ENCODE measurements around the gene NAP1L5. TPM values are rescaled to one million over a fixed set of nuclear protein-coding genes. Genes with fewer than 3 reads are reported as not detected.

NAP1L5 gene
- polyA plus RNA-seq, 1 experiment: 8.2 TPM

DNA sequence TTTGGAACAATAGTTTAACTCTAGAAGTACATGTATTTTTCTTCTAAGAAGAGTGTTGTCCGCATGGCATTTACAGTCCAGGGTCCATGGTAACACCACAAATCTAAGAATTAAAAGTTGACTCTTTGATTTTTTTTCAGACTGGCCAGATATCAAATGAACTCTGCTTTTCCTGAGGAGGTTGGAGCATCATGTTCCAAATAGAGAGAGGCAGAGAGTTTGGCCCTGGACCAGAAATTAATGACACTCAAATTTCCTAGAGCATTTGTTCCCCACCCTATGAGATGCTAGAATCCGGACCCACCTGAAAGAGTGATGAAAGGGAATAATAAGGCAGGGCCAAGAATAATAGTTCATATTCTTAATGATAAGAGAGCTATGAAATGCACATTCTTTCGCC is 47.0 kb upstream of the NAP1L5 start:
- no peaks in the 10 kb centered on the region for H3K27me3 ChIP-seq (ENCODE audit: control insufficient read depth, insufficient read depth, low read length)
- no peaks in the 10 kb centered on the region for H3K9me3 ChIP-seq (ENCODE audit: control insufficient read depth, insufficient read depth, low read length)
- no peak overlapping the region for H3K4me3 ChIP-seq (ENCODE audit: low read depth, low read length)
- no peak for DNase-seq (ENCODE audit: low read depth, low spot score)
- POLR2A ChIA-PET: no interaction called here
- TF ChIP-seq, protein P1, sequence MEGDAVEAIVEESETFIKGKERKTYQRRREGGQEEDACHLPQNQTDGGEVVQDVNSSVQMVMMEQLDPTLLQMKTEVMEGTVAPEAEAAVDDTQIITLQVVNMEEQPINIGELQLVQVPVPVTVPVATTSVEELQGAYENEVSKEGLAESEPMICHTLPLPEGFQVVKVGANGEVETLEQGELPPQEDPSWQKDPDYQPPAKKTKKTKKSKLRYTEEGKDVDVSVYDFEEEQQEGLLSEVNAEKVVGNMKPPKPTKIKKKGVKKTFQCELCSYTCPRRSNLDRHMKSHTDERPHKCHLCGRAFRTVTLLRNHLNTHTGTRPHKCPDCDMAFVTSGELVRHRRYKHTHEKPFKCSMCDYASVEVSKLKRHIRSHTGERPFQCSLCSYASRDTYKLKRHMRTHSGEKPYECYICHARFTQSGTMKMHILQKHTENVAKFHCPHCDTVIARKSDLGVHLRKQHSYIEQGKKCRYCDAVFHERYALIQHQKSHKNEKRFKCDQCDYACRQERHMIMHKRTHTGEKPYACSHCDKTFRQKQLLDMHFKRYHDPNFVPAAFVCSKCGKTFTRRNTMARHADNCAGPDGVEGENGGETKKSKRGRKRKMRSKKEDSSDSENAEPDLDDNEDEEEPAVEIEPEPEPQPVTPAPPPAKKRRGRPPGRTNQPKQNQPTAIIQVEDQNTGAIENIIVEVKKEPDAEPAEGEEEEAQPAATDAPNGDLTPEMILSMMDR (IDR thresholded peaks at IDR 0.05; ENCODE audit: low read depth, low read length): no peak
- H3K27ac ChIP-seq (ENCODE audit: low read depth, low read length): no peak overlapping the region
- CTCF ChIA-PET: interaction anchor here (0.6 kb wide), 1 partner anchor 279 kb away, joined by 3 read pairs; no protein-coding TSS in a partner anchor

GRCh38 chr4:88743696-88744095 is 46.1 kb upstream of the NAP1L5 start:
- no peak overlapping the region for H3K4me3 ChIP-seq (ENCODE audit: low read depth, low read length)
- peak; percentile 63 for DNase-seq (ENCODE audit: low read depth, low spot score)
- POLR2A ChIA-PET: no interaction called here
- TF ChIP-seq, protein P1 (IDR thresholded peaks at IDR 0.05; ENCODE audit: low read depth, low read length): no peak
- H3K27ac ChIP-seq (ENCODE audit: low read depth, low read length): no peak overlapping the region
- CTCF ChIA-PET: interaction anchor here (1.1 to 1.5 kb wide), 2 partner anchors 38 to 279 kb away, joined by 3 to 6 read pairs; no protein-coding TSS in a partner anchor
- no peaks in the 10 kb centered on the region for H3K9me3 ChIP-seq (ENCODE audit: control insufficient read depth, insufficient read depth, low read length)
- no peaks in the 10 kb centered on the region for H3K27me3 ChIP-seq (ENCODE audit: control insufficient read depth, insufficient read depth, low read length)

DNA sequence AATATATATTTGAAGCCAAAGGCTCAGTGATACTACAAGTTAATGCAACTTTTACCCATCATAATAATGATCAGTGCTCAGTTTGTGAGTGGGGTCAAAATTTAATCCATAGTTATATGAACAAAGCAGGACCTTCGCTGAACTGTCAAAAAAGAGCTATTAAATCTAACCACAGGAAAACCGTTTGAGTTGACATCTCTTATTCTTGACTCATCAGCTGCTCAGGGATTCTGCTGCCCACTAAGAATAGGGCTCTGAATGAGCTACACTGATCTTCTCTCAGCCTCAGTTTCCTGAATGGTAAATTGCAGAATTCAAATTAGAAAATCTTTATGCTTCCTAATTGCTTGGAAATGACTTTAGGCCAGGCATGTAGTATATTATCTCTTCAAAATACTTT is 44.9 kb upstream of the NAP1L5 start:
- POLR2A ChIA-PET: no interaction called here
- Histone ChIP-seq H3K9me3 (ENCODE audit: control insufficient read depth, insufficient read depth, low read length) (no peaks in the 10 kb centered on the region), H3K4me3 (ENCODE audit: low read depth, low read length) (no peak overlapping the region), H3K27ac (ENCODE audit: low read depth, low read length) (no peak overlapping the region), H3K27me3 (ENCODE audit: control insufficient read depth, insufficient read depth, low read length) (no peaks in the 10 kb centered on the region)
- DNase-seq (ENCODE audit: low read depth, low spot score): no peak
- TF ChIP-seq, protein P1 (IDR thresholded peaks at IDR 0.05; ENCODE audit: low read depth, low read length): no peak
- CTCF ChIA-PET: interaction anchor here (1.1 to 1.5 kb wide), 2 partner anchors 37 to 280 kb away, joined by 3 to 6 read pairs; no protein-coding TSS in a partner anchor

DNA sequence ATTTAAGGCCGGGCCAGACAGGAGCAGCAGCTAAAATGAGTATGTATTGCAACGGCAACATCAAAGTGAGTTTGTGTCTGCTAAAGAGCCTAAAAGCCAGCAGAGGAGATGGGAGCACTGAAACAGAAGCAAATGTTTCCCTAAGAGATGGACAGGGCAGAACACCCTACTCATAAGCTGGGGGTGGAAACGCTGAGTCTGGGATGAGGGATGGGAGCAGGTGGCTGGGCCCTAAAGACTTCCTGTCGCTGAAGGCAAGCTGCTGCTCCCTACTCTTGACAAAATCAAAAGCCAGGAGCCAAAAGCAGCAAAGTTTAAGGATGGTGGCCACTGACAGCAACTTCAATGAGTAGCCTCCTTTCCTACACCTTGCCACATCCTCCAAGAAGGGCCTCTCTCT is 40.6 kb upstream of the NAP1L5 start:
- no peaks in the 10 kb centered on the region for H3K27me3 ChIP-seq (ENCODE audit: control insufficient read depth, insufficient read depth, low read length)
- TF ChIP-seq, protein P1 (IDR thresholded peaks at IDR 0.05; ENCODE audit: low read depth, low read length): no peak
- no peak overlapping the region for H3K4me3 ChIP-seq (ENCODE audit: low read depth, low read length)
- H3K9me3 ChIP-seq (ENCODE audit: control insufficient read depth, insufficient read depth, low read length): no peaks in the 10 kb centered on the region
- ChIA-PET POLR2A (no interaction called here), CTCF (no interaction called here)
- no peak overlapping the region for H3K27ac ChIP-seq (ENCODE audit: low read depth, low read length)
- no peak for DNase-seq (ENCODE audit: low read depth, low spot score)

DNA sequence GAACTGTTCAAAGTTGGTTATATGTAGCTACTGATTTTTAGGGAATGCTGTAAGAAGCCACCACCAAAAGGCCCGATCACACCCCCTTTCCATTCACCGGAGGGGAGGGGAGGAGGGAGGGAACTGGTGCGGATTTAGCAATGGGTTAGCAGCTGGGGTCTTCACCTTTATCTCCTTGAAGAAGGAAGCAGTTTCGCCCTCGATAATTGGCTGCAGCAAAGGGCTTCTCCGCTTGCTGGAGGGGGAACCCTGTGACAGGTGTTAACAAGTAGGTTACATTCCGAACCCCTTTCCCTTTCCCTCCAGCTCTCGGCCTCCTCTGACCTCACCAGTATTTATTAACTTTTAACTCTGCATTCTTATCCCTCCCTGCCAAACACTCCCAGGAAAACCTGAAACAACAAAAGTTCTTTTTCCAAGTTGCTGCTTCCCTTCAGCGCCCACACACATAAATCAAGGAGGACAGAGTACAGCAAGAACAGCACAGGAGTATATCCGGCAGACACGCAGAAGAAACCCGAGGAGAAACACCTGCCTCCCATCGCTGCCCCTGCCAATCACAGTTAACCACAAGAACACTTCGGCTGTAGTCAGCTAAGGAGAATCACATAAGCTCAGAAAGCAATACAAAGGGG is 39.8 kb upstream of the NAP1L5 start:
- TF ChIP-seq, protein P1 (IDR thresholded peaks at IDR 0.05; ENCODE audit: low read depth, low read length): no peak
- ChIA-PET POLR2A (no interaction called here), CTCF (interaction anchor here (1.2 kb wide), 1 partner anchor 64 kb away, joined by 3 read pairs; no protein-coding TSS in a partner anchor)
- Histone ChIP-seq H3K9me3 (ENCODE audit: control insufficient read depth, insufficient read depth, low read length) (no peaks in the 10 kb centered on the region), H3K27me3 (ENCODE audit: control insufficient read depth, insufficient read depth, low read length) (no peaks in the 10 kb centered on the region), H3K27ac (ENCODE audit: low read depth, low read length) (no peak overlapping the region), H3K4me3 (ENCODE audit: low read depth, low read length) (no peak overlapping the region)
- no peak for DNase-seq (ENCODE audit: low read depth, low spot score)

Measured in AG04450 (cell line).